Mononuclear cell (primary cell): Measurements from ENCODE around the gene SUFU. TPM values are rescaled to one million over a fixed set of nuclear protein-coding genes. Genes with fewer than 3 reads are reported as not detected.

ENCODE experiments used
- H3K27me3 ChIP-seq: 2 replicates; pipeline ENCODE4 v1.6.0; 2011; ENCODE audit warnings: low read length, control low read depth; ENCODE audit not compliant: insufficient read depth
- H3K4me1 ChIP-seq: 2 replicates; pipeline ENCODE4 v1.5.1; 2011; ENCODE audit warnings: mild to moderate bottlenecking, low read length, control low read depth; ENCODE audit not compliant: insufficient read depth
- H3K4me3 ChIP-seq: 2 replicates; pipeline ENCODE4 v1.5.1; 2011; ENCODE audit warnings: mild to moderate bottlenecking, low read length, moderate library complexity
- H3K9me3 ChIP-seq: 2 replicates; pipeline ENCODE4 v1.5.1; 2011; ENCODE audit warnings: low read depth, mild to moderate bottlenecking, control low read depth, low read length
- total RNA-seq: library from RNA; depleted of rRNA; stranded (reverse); fragments of >200 nt; gene quantifications from one replicate; pipeline ENCODE4 v1.2.3, GENCODE V29; 2012

The SUFU gene
- total RNA-seq, 1 donor, result 1.8 TPM

GRCh38 chr10:102581401-102581800, 77.6 kb downstream of the SUFU start:
- Histone ChIP-seq H3K9me3 (no peaks in the 10 kb centered on the region), H3K4me3 (no peak overlapping the region), H3K4me1 (peaks cover 13% of the 10 kb centered on the region)

GRCh38 chr10:102581981-102582580, 78.3 kb downstream of the SUFU start:
- Histone ChIP-seq H3K9me3 (no peaks in the 10 kb centered on the region), H3K4me3 (no peak overlapping the region), H3K4me1 (peaks cover 13% of the 10 kb centered on the region), H3K27me3 (no peaks in the 10 kb centered on the region)

More at GRCh38 chr10:102581401-102581800, 77.6 kb downstream of the SUFU start:
- no peaks in the 10 kb centered on the region for H3K27me3 ChIP-seq

DNA sequence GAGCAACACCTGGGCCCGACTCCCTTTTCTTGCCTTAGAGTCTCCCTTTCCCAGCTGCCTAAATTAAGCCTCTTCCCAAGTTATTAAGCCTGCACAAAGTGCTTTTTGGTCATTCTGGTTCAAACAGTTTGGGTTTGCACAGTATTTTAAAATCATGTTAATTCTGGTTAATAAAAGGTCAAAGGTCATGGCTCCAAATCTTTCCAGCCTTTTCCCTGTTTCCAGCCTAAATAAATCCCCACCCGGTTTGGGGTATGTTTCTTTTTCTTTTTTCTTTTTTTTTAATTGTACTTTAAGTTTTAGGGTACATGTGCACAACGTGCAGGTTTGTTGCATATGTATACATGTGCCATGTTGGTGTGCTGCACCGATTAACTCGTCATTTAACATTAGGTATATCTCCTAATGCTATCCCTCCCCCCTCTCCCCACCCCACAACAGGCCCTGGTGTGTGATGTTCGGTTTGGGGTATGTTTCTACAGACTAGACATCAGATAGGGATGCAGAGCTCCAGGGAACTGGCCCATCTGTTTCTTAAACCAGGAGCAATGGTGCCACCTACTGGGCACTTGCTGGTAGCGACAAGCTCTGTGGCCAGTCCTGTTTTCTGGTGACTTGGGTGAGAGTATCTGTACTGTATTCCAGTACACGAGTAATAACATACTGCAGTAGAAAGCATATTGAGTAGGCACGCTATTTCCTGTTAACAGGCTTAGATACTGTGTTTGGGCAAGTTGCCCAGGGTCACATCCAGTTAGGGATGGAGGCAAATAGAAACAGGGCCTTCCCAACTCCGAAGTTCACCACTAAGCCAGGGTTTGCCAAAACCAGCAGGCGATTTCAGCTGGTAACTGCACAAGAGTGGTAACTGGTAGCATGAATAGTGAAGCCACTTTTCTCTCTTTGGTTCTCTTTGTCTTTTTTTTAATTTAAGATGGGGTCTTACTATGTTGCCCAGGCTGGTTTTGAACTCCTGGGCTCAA, 80.0 kb downstream of the SUFU start:
- peaks cover 13% of the 10 kb centered on the region for H3K4me1 ChIP-seq
- H3K4me3 ChIP-seq, result no peak overlapping the region
- no peaks in the 10 kb centered on the region for H3K27me3 ChIP-seq
- no peaks in the 10 kb centered on the region for H3K9me3 ChIP-seq

DNA sequence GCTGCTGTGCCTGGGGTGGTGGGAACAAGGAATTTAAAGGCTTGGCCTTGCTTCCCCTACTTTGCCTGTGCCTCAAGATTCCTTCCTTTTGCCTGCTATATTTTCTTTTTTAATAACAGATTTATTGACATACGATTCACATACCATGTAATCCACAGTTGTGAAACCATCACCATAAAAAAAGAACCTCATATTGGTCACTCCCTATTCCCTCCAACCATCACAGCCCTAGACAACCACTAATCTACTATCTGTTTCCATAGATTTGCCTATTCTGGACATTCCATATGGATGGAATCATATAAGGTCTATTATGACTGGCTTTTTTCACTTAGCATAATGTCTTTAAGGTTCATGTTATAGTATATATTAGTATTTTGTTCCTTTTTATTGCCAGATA, 81.3 kb downstream of the SUFU start:
- Histone ChIP-seq H3K9me3 (no peaks in the 10 kb centered on the region), H3K27me3 (no peaks in the 10 kb centered on the region), H3K4me1 (peaks cover 3% of the 10 kb centered on the region), H3K4me3 (no peak overlapping the region)

DNA sequence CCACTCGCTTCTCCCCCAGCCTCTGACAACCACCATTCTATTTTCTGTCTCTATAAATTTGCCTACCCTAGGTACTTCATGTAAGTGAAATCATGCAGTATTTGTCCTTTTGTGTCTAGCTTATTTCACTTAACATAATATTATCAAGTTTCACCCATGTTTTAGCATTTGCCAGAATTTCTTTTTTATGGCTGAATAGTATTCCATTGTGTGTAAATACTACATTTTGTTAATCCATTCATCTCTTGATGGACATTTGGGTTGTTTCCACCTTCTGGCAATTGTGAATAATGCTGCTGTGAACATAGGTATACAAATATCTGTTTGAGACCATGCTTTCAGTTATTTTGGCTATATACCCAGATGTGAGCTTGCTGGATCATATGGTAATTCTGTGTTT, 83.1 kb downstream of the SUFU start:
- Histone ChIP-seq H3K27me3 (no peaks in the 10 kb centered on the region), H3K9me3 (no peaks in the 10 kb centered on the region), H3K4me1 (no peaks in the 10 kb centered on the region), H3K4me3 (no peak overlapping the region)

GRCh38 chr10:102588875-102589274, 85.1 kb downstream of the SUFU start:
- no peaks in the 10 kb centered on the region for H3K9me3 ChIP-seq
- no peaks in the 10 kb centered on the region for H3K27me3 ChIP-seq
- H3K4me3 ChIP-seq, result no peak overlapping the region
- no peaks in the 10 kb centered on the region for H3K4me1 ChIP-seq

- Histone ChIP-seq H3K4me3 (no peak overlapping the region), H3K4me1 (no peaks in the 10 kb centered on the region), H3K9me3 (no peaks in the 10 kb centered on the region), H3K27me3 (no peaks in the 10 kb centered on the region)
Observed at GRCh38 chr10:102593074-102593803, 89.5 kb downstream of the SUFU start.

DNA sequence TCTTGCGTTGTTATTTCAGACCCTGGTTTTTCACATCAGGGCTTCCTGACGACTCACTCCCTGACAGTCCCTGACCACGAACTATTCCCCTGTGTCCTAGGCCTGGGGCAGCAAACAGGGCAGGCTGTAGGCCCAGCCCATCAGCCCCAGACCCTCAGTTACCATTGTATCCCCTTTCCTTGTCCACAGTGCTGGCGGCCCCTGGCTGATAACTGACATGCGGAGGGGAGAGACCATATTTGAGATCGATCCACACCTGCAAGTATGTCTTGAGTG, 90.0 kb downstream of the SUFU start:
- Histone ChIP-seq H3K27me3 (no peaks in the 10 kb centered on the region), H3K9me3 (no peaks in the 10 kb centered on the region), H3K4me3 (no peak overlapping the region), H3K4me1 (no peaks in the 10 kb centered on the region)

DNA sequence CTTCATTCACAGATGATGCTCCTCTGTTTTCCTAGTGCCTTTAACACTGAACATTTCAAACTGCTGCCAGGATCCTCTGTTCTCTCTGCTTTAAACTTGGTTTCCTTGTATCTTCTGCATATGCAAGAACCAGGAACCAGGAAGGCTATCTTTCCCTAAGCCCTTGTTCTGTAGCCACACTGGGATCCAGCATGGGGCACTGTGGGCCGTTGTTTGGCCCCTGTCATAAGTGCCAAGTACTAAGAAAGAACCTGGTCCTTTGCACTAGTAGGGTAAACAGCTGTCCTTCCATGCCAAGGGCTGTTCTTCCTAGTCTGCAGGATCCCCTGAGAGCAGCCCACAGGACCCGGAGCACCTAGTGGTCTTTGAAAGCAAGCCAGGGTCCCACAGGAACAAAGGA, 91.5 kb downstream of the SUFU start:
- H3K4me1 ChIP-seq, result peaks cover 7% of the 10 kb centered on the region
- H3K9me3 ChIP-seq, result no peaks in the 10 kb centered on the region
- H3K27me3 ChIP-seq, result no peaks in the 10 kb centered on the region
- H3K4me3 ChIP-seq, result no peak overlapping the region

GRCh38 chr10:102595897-102596296, 92.1 kb downstream of the SUFU start:
- Histone ChIP-seq H3K4me1 (peaks cover 7% of the 10 kb centered on the region), H3K27me3 (no peaks in the 10 kb centered on the region), H3K9me3 (no peaks in the 10 kb centered on the region), H3K4me3 (no peak overlapping the region)

DNA sequence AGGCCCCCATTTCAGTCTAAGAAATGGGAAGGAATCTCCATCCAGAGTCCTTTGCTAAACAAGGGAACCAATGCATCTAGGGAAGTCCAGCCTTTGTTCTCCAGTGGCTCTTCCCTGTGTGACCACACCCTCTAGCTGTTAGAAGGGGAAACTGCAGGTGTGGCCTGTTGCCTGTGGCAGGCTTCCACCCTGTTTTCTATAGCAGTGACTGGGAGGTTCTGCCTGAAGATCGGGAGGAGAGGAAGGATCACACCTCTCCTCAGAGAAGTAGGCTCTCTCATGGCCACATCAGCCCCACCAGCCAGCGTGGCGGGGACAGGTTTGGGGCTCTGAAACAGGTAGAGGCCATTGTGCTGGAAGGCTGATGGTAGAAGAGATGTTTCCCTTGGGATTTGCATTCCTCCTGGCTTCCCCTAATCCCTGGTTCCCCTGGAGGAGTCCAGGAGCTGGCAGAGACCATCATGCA, 92.8 kb downstream of the SUFU start:
- Histone ChIP-seq H3K27me3 (no peaks in the 10 kb centered on the region), H3K4me1 (peaks cover 7% of the 10 kb centered on the region)

GRCh38 chr10:102597131-102597991, 93.6 kb downstream of the SUFU start:
- no peaks in the 10 kb centered on the region for H3K27me3 ChIP-seq
- H3K4me3 ChIP-seq, result no peak overlapping the region
- no peaks in the 10 kb centered on the region for H3K9me3 ChIP-seq
- H3K4me1 ChIP-seq, result peaks cover 7% of the 10 kb centered on the region

More for the DNA sequence above, 92.8 kb downstream of the SUFU start:
- no peaks in the 10 kb centered on the region for H3K9me3 ChIP-seq
- H3K4me3 ChIP-seq, result no peak overlapping the region

DNA sequence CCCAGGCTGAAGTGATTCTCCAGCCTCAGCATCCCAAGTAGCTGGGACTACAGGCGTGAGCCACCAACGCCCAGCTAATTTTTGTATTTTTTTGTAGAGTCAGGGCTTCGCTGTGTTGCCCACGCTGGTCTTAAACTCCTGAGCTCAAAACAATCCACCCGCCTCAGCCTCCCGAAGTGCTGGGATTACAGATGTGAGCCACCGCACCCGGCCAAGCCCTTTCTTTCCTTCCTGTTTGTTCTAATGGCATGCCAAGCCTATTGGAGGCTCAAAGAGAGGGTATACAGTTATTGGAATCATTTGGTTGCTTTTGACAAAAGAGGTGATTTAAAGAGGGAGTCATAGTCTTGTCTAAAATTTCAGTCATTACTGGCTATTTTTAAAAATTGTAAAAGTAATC, 94.5 kb downstream of the SUFU start:
- Histone ChIP-seq H3K27me3 (no peaks in the 10 kb centered on the region), H3K9me3 (no peaks in the 10 kb centered on the region), H3K4me3 (no peak overlapping the region), H3K4me1 (peaks cover 7% of the 10 kb centered on the region)

DNA sequence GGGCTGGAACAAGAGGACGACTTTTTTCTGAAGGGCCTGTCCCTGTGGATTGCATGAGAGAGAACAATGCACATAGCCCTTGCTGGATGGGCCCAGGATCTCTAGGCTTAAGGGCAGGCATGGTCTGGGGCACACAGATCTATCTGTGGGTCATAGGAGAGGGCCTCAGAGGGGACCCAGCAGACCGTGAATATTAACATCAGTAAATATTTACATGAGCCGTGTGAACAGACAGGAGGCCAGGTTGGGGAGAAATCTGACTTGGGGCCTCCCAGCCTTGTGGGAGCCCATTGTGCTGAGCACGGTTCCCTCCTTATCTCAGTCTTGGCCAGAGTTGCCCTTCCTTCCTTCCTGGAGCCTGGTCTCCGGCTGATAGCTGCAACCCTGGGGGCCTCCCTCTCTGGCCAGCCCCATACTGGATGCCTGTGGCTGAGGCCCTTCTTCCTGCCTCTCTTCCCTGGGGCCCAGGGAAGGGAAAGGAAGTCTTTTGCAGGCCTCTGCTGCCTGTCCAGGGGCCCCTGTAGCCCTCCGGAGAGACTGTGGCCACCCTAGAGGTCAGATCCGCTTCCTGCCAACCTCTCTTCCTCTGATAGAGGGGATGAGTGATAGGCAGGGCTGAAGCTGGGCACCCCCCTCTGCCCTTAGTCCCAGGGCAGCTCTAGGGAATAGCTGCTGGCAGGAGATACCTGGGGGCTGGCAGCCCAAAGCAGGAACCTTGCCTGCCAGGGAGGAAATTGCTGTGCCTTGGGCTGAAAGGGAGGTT, 96.0 kb downstream of the SUFU start:
- H3K4me3 ChIP-seq, result no peak overlapping the region
- H3K27me3 ChIP-seq, result no peaks in the 10 kb centered on the region
- peaks cover 7% of the 10 kb centered on the region for H3K4me1 ChIP-seq
- H3K9me3 ChIP-seq, result no peaks in the 10 kb centered on the region
